ENCODE results near the gene XRCC4.

The XRCC4 gene

DNA sequence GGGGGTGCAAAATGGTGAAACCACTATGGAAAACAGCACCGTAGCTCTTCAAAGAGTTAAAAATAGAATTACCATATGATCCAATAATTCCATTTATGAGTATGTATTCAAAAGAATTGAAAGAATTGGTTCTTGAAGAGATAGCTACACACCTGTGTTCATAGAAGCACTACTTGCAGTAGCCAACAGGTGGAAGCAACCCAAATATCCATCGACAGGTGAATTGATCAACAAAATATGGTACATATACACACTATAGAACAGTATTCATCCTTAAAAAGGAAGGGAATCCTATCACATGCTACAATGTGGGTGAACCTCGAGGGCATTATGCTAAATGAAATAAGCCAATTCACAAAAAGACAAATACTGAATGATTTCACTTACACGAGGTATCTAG lies 308.5 kb downstream of the XRCC4 start:
- DNase-seq (ENCODE audit: low read depth) = no peak

DNA sequence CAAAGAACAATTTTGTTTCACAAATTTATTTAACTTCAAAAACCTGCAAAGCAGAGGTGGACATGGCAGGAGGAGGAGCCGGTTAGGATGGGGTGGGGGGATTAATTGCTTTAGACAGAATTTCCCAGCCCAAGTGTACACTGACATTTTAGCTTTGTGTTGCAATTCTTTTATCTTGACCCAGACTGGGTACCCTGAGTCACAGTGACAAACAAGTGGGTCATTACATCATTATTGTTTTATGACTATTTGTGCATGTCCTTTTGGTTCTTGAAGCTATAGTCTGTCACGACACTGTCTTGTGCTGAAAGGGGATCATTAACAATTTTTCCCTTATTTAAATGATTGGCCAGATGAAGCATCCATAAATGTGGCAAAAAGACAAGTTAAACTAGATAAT lies 309.7 kb downstream of the XRCC4 start:
- DNase-seq (ENCODE audit: low read depth) = no peak

DNA sequence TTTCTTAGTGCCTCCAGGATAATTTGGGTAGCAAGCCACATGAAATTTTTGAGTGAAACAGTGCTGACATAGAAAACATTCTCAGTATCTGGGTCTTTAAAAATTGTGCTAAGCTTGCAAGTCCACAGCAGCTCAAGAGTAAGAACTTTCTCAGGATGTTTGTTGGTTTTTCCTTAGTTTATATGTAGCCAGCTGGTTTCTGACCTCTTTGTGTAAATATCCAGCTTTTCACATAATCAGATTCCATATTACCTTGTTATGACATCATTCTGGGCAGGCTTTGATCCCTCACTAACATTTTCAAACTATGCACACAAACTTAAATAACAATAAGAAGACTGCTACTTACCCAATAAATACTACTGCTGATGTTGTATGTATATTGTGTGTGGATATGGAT lies 311.3 kb downstream of the XRCC4 start:
- DNase-seq (ENCODE audit: low read depth) = no peak

DNA sequence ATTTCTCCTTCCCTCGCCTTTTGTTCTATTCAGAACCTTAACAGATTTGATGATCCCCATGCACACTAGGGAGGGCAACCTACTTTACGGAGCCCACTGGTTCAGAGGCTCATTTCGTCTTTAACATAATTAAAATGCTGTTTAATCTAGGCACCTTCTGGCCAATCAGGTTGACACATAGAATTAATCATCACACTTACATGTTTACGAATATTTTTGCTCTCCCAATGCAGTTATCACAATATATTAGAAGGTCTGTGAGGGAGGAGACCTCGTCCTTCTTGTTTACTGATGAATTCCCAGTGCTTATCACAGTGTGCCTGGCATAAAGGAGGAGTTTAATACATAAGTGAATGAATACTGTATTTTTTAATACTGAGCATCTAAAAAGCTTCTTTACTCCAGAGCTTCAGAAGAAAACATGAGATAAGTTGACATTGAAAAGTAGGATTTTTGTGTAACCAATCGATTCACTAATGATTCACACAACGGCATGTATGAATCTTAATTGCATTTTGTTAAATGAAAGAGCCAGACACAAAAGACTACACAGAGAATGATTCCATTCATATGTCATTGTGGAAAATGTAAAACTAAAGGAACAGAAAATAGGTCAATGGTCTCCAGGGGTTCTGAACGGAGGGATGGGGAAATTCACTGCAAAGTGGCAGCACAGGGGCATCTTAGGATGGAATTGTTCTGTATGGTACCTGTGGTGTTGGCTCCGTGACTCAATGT lies 315.6 kb downstream of the XRCC4 start:
- no peak for DNase-seq (ENCODE audit: low read depth)

DNA sequence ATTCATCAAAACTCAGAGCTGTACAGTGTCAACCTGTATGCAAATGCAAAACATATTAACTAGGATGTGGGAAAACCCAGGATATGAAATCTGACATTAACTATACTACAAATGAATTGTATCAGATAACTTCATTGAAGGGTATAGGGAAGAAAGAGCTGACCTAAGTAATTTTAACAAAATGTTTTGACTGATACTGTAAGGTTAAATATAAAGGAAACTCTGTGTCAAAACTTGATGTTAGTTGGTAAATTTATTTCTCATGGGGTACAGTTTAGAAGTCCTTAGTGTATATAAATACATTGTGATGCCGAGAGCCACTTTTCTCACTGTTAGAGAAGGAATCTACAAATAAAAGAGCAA lies 316.1 kb downstream of the XRCC4 start:
- DNase-seq (ENCODE audit: low read depth) = no peak

DNA sequence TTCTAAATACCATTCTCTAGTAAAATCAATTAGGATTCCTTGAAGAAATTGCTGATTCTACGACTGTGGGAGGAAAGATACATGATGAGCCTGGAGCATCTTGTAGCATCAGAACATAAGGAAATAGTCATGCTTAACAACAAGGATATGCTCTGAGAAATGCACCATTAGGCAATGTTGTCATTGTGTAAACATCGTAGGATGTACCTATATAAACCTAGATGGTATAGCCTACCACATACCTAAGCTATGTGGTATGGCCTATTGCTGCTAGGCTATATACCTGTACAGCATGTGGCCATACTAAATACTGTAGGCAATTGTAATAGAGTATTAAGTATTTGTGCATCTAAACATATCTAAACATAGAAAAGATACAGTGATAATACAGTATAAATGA lies 316.8 kb downstream of the XRCC4 start:
- no peak for DNase-seq (ENCODE audit: low read depth)

DNA sequence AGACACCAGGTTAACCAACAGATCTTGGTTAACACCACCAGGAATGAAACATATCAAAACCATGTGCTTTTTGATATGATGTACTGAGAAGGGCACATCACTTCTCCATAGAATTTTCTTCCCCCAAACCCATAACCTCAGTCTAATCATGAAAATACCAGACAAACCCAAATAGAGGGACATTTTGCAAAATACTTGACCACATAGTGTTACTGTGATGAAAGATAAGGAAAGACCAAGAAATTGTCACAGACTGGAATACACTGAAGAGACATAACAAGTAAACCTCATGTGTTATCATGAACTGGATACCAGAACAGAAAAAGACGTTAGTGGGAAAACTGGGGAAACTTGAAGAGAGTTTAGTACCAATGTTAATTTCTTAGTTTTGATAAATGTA lies 319.3 kb downstream of the XRCC4 start:
- peak; percentile 18 for DNase-seq (ENCODE audit: low read depth)

DNA sequence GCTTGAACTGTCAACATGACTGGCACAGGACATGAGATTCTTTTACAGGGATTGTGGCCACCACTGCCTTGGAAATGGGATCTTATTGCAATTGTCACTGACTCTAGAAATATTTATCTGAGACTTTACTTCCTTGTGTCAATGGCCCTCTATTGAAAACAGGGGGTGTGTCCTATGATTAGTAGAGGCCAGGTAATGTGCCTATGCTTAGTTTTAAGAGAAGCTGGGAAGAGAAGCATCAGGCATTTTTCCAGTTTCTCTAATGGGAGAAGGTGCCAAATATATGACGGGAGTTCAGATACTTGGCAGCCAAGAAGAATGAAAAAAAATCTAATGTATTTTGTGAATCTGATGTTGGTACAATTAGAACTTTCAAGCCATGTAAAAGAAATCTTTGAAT lies 320.3 kb downstream of the XRCC4 start:
- DNase-seq (ENCODE audit: low read depth) = no peak

DNA sequence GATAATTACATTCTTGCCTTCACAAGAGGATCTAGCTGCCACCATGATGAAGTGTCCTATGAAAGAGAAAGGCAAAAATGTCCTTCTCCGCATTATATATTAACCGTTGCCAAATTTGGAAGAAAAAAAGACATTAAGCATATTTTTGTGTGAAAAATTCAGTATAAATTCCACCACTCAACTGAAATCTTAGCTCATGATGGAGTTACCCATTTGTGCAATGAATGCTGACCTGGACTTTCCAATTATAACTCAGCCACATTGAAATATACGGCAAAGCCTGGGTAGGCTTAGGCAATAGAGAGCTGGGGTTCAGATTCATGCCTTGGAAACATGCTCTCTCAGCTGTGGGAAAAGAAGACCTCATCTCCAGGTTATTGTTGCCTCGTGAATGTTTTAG lies 322.9 kb downstream of the XRCC4 start:
- no peak for DNase-seq (ENCODE audit: low read depth)

DNA sequence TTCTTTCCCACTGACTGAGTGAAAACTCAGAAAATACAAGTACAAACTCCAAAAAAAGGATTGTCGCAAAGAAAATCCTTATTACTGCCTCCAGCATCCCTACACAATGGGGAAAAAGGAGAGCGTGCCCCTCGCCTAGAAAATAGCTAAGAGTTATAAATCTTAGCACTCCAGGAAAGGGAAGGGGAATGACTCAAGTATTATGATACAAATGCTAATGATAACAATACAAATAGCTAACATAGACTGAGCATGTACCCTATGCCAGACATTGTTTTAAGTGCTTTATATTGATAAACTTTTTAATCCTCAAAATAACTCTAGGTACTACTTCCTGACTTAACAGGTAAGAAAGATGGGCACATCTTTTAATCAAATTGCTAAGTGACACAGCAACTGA lies 323.4 kb downstream of the XRCC4 start:
- DNase-seq (ENCODE audit: low read depth) = no peak

DNA sequence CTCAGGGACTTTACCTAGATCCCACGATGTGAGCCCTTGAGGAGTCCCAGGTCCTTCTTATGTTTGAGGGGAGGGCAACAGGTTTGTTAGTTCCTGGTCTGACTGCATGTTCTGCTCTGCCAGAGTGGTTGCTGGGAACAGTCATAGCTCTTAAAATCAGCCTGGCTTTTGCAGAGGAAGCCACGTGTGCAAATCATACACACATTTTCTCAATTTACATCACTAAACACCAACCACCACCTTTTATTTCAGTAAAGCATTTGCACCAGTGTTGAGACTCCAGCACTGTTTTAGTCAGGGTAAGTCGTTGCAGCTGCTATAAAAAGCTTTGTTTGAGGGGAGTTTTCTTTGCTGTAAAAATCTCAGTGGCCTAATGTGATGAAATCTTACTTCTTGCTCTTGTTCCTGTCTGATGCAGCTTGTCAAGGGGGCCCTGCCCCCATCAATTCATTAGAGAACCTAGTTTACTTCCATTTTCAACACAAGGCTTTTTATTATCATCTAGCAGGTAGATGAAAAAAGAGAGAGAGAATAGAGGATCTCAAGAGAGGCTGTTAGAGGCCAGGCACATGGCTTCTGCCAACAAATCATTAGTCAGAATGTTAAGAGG lies 323.9 kb downstream of the XRCC4 start:
- peak; percentile 14 for DNase-seq (ENCODE audit: low read depth)

DNA sequence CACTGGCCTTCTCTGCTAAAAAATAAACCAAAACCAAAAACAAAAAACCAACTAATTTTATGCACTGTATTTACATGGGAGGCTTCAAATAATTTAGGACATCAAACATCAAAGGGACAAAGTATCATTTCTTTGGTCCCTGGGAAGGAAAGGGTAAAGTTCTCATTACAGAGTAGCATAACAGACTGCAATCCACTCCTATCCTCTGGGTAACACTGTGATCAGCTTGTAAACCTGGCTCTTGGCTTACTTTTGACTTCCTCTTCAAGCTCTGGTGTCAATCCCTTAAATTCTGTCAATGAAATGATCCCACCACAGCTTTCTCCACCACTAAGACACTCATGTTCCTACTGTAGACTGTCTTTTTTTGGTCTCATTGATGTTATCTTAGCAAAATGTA lies 324.4 kb downstream of the XRCC4 start:
- DNase-seq (ENCODE audit: low read depth) = no peak
